Spleen (tissue), 7 donors: ENCODE measurements around the gene CLOCK.

Experiments used
- POLR2A ChIP-seq, 3 donors: fragments of 450-650 bp; IDR thresholded peaks; one replicate each; pipeline ENCODE4 v1.5.1; 2017; ENCODE audit warnings: antibody characterized with exemption in 3 of 3, mild to moderate bottlenecking in 1 of 3
- POLR2AphosphoS5 ChIP-seq, 3 donors: sonication (generic); formaldehyde crosslinking; IDR thresholded peaks; one replicate each; pipeline ENCODE4 v1.5.1; 2017; ENCODE audit warnings: antibody characterized with exemption in 3 of 3
- TF ChIP-seq, protein P1 (sequence below), 11 experiments: fragments of 200-600 bp in 7 of 11; fragments of 450-650 bp in 4 of 11; sonication (generic) in 4 of 11; IDR thresholded peaks in 8 of 11; conservative IDR thresholded peaks in 3 of 11; 1 replicate in 7 of 11; 2 replicates in 4 of 11; pipeline versions ENCODE4 v1.4.0 to v1.8.0; 2016 to 2021; ENCODE audit warnings: antibody characterized with exemption in 11 of 11, inconsistent platforms in 4 of 11, mild to moderate bottlenecking in 1 of 11
- donor health status: DM: no; HTN: no; CAD: no; lungs with moderate emphysema.
- donor health status: DM: no; HTN: no; CAD: no.
- donor health status: DM: no; HTN: no; CAD: no.

DNA sequence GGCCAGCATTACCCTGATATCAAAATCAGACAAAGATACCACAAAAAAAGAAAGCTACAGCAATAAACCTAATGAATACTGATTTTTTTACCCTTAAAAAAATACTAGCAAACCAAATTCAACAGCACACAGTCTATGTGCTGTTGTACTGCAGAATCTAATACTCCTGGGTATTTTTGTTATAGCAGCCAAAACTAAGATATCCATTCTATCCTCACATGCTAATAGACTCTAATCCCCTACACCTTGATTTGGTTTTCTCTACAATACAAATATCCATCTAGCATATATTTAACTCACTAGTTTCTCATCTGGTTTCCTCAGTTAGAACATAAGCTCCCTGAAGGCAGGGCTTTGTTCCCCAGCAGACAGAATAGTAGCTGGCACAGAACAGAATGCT is 12.4 kb downstream of the CLOCK start:
- TF ChIP-seq, protein P1, sequence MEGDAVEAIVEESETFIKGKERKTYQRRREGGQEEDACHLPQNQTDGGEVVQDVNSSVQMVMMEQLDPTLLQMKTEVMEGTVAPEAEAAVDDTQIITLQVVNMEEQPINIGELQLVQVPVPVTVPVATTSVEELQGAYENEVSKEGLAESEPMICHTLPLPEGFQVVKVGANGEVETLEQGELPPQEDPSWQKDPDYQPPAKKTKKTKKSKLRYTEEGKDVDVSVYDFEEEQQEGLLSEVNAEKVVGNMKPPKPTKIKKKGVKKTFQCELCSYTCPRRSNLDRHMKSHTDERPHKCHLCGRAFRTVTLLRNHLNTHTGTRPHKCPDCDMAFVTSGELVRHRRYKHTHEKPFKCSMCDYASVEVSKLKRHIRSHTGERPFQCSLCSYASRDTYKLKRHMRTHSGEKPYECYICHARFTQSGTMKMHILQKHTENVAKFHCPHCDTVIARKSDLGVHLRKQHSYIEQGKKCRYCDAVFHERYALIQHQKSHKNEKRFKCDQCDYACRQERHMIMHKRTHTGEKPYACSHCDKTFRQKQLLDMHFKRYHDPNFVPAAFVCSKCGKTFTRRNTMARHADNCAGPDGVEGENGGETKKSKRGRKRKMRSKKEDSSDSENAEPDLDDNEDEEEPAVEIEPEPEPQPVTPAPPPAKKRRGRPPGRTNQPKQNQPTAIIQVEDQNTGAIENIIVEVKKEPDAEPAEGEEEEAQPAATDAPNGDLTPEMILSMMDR (IDR thresholded peaks at IDR 0.05 in 8 of 11, conservative IDR thresholded peaks at IDR 0.05 in 3 of 11): no peak
- TF ChIP-seq POLR2A (IDR thresholded peaks at IDR 0.05): no peak
- TF ChIP-seq POLR2AphosphoS5 (IDR thresholded peaks at IDR 0.05): no peak
